NCI-H146 treated with DMSO at 0.1 percent for 48 hours (cell line): Measurements from ENCODE around the gene SHB.
"Not testable (repeated sequence)": the region's sequence is repeated elsewhere in the genome, so short reads cannot be mapped to it uniquely, and the experiment has no call there.

Experiments
- DNase-seq: peaks from one replicate; lab custom pipeline; 2025; ENCODE audit not compliant: unreplicated experiment; lab: John Stamatoyannopoulos, UW

The SHB gene

GRCh38 chr9:37972351-37972848 is 96.6 kb downstream of the SHB start:
- no peak for DNase-seq

GRCh38 chr9:37971691-37972090 is 97.3 kb downstream of the SHB start:
- no peak for DNase-seq

- DNase-seq, result no peak
Observed at GRCh38 chr9:37971108-37971459, 97.9 kb downstream of the SHB start.

GRCh38 chr9:37970301-37971107 is 98.5 kb downstream of the SHB start:
- no peak for DNase-seq

- no peak for DNase-seq
Observed at GRCh38 chr9:37969558-37970300, 99.3 kb downstream of the SHB start.

GRCh38 chr9:37969130-37969529 is 99.9 kb downstream of the SHB start:
- DNase-seq, result no peak

- DNase-seq, result no peak
Observed at GRCh38 chr9:37968228-37968701, 100.8 kb downstream of the SHB start.

GRCh38 chr9:37967761-37968080 is 101.3 kb downstream of the SHB start:
- DNase-seq, result no peak

- DNase-seq, result no peak
Observed at GRCh38 chr9:37967014-37967760, 101.8 kb downstream of the SHB start.

GRCh38 chr9:37966412-37967013 is 102.5 kb downstream of the SHB start:
- DNase-seq, result no peak

- DNase-seq, result not testable (repeated sequence)
Observed at GRCh38 chr9:37965676-37966345, 103.2 kb downstream of the SHB start.

- no peak for DNase-seq
Observed at GRCh38 chr9:37965116-37965515, 103.9 kb downstream of the SHB start.

GRCh38 chr9:37964740-37965081 is 104.3 kb downstream of the SHB start:
- DNase-seq, result no peak

- peak; percentile 76 for DNase-seq
Observed at GRCh38 chr9:37963936-37964739, 104.9 kb downstream of the SHB start.

- no peak for DNase-seq
Observed at GRCh38 chr9:37961351-37961750, 107.7 kb downstream of the SHB start.

GRCh38 chr9:37960631-37961030 is 108.4 kb downstream of the SHB start:
- DNase-seq, result no peak

- DNase-seq, result no peak
Observed at GRCh38 chr9:37959976-37960375, 109.1 kb downstream of the SHB start.

GRCh38 chr9:37958154-37958553 is 110.9 kb downstream of the SHB start:
- no peak for DNase-seq

- DNase-seq, result no peak
Observed at GRCh38 chr9:37957664-37957953, 111.4 kb downstream of the SHB start.
